Myometrial cell (primary cell): ENCODE measurements around the gene NAPG. TPM values are rescaled to one million over a fixed set of nuclear protein-coding genes. Genes with fewer than 3 reads are reported as not detected.

Experiments used
- total RNA-seq: library from RNA; depleted of rRNA; stranded (reverse); fragments of >200 nt; gene quantifications from 2 replicates; pipeline ENCODE4 v1.2.3, GENCODE V29; 2015

The NAPG gene
- 22.2 and 22.7 TPM in 2 replicates for total RNA-seq

GRCh38 chr18:10525697-10526560 is at the start of gene NAPG:
Gene NAPG, plus strand, starts transcription at chr18:10526027. Its CDS starts 76 bp downstream, at chr18:10526103.

Other genes starting within 250 kb of the NAPG start
- 0.18 TPM in 1 of 2 replicates, not detected in the other for gene APCDD1, start 71.4 kb upstream of the NAPG start, total RNA-seq